Right ventricle myocardium superior (tissue), 1 donor: ENCODE results near the gene BTBD8. TPM values are rescaled to one million over a fixed set of nuclear protein-coding genes. Genes with fewer than 3 reads are reported as not detected.

Experiments used
- ATAC-seq: fragments of 200-7000 bp; cut with Tn5 transposase; one replicate; pipeline ENCODE4 v1.9.1; 2020; ENCODE audit warnings: mild to moderate bottlenecking; ENCODE audit not compliant: poor library complexity
- DNase-seq: peaks from one replicate; pipeline ENCODE4 v3.0.0-alpha.2; 2020
- intact Hi-C: fragments of 100-400 bp; cut with DNase I; formaldehyde crosslinking; loops from one replicate; pipeline ENCODE4 v1.11.2; 2022
- total RNA-seq: library from RNA; stranded (reverse); fragmentation: NEBNext Ultra II Directional; extraction: Animal tissue kit (Norgen Biotek cat#: 25700); gene quantifications from one replicate; pipeline ENCODE4 v1.2.1, GENCODE V29; 2021
- donor health status: DM: no; HTN: yes; CAD: no; lungs with severe emphysema.

The BTBD8 gene
- total RNA-seq, 1 donor from 2014 or later: 5.9 TPM

DNA sequence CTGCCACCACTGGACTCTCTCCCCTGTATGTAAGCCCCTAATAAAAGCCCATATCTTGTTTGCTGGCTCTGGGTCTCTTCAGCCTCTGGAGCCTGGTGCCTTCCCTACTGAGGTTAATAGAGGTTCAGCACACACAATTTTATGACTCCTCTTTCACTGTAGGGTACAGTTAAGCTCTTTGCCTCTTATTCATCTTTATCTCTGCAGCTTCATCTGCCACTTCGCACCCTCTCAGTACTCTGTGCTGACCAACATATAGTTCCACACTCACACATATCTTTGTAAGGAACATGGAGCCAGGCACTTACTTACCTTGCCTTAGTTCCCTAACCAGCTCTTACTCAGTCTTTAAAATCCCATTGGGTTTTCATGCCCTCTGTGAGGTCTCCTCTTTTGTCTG is 4.5 kb downstream of the BTBD8 start:
- no peak for DNase-seq
- no peak for ATAC-seq
- intact Hi-C loops: no loop called here

DNA sequence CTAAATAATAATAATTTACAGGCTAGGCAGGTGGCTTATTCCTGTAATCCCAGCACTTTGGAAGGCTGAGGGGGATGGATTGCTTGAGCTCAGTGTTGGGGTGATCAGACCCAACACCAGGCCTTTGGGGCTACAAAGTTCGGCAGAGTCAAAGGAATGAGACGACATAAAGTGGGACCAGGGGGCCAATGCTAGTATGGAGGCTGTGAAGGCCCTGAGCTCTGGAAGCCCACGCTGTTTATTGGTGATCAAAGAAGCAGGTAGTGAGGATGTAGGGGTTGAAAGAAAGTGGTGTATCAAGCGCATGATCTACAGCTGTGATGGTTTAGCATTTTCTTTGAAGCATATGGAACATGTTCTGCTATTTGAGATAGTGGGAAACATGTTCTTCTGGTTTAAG is 5.6 kb downstream of the BTBD8 start:
- ATAC-seq (no peak), DNase-seq (no peak)
- intact Hi-C loops: no loop called here

DNA sequence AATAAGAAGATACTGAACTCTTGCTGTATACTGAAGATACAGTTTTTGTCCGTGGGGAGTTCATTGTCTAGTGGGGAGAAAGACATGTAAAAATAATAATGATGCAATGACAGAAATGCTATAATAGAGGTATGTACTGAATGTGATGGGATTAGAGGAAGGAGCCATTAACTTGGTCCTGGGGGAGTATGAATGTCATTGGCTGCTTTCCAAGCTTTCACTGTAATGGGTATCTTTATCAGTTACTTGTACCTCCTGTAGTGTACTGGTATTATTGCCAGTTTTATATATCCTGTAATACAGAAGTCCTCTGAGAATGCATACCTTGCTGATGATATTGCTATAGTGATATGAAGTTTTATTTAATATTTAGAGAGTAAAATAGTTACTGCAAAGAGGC is 7.4 kb downstream of the BTBD8 start:
- ATAC-seq (no peak), DNase-seq (no peak)
- intact Hi-C loops: no loop called here

DNA sequence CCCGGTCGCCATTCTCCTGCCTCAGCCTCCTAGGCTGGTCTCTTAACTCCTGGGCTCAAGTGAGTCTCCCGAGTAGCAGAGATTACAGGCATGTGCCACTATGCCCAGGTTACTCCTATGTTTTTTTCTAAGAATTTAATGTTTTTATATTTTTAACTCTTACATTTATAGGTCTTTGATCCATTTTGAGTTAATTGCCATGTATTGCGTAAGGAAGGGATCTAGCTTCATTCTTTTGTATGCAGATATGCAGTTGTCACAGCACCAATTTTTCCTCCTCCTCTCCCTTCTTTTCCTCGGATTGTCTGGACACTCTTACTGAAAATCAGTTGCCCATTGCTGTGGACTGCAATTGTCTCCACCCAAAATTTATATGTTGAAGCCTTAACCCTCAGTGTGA is 11.5 kb downstream of the BTBD8 start:
- intact Hi-C loops: no loop called here
- ATAC-seq: no peak
- no peak for DNase-seq

DNA sequence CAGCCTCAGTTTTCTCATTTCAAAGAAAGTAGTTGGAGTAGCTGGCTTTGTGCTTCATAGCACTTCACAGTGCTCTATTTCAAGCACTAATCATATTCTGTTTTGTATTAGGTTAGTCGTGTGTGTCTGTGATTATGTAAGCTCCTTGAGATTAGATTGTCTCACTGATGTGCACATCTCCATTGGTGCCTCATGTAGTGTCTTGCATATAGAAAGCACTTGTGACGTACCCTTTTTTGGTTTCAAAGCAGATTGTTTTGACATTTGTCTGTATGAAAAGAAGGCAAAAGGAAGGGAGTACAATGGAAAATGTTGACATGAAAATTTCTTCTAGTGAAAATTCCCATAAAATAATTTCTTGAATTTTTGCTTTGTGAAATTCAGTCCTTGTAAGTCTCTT is 13.9 kb downstream of the BTBD8 start:
- intact Hi-C loops: no loop called here

DNA sequence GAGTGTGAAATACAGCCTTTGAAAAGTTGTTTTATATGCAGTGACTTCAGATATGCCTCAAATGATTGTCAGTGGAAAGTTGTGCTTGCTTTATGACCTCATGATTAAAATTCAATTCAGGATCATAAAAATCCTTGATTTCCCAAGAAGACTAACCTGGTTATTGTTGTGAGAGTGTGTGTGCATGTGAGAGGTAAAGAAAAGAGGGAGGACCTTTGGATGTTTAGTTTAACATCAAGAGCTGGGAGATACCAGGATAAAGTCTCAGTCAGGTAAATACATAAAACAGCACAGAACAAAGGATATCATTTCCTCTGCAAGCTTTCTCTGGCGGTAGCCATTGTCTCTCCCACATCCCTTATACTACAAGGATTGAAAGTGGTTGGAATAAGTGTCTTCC is 14.4 kb downstream of the BTBD8 start:
- DNase-seq (no peak), ATAC-seq (no peak)
- intact Hi-C loops: no loop called here

More for the DNA sequence above, 13.9 kb downstream of the BTBD8 start:
- DNase-seq (no peak), ATAC-seq (no peak)

DNA sequence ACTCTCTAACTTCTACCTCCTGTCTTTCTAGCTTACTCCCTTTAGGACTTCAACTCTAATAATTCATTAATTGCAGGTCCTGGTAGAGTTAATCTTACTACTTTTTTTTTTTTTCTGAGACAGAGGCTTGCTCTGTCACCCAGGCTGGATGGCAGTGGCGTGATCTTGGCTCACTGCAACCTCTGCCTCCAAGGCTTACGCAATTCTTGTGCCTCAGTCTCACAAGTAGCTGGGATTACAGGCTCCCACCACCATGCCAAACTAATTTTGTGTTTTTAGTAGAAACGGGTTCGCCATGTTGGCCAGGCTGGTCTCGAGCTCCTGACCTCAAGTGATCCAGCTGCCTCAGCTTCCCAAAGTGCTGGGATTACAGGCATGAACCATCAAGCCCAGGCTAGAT is 15.7 kb downstream of the BTBD8 start:
- no peak for ATAC-seq
- intact Hi-C loops: no loop called here
- DNase-seq: no peak

DNA sequence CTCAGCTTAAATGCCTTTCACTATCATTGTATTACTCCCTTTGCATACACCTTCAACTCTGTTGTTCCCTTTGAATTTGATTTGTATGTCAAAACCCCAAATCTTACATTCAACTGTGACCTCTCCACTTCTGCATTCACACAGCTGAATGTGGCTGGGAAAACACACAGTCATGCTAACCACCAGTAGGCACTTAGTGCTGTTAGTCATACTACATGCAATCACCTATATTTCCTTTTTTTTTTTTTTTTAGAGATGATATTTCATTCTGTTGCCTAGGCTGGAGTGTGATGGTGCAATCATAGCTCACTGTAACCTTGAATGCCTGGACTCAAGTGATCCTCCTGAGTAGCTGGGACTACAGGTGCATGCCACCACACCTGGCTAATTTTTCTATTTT is 16.2 kb downstream of the BTBD8 start:
- intact Hi-C loops: no loop called here
- ATAC-seq: no peak

DNA sequence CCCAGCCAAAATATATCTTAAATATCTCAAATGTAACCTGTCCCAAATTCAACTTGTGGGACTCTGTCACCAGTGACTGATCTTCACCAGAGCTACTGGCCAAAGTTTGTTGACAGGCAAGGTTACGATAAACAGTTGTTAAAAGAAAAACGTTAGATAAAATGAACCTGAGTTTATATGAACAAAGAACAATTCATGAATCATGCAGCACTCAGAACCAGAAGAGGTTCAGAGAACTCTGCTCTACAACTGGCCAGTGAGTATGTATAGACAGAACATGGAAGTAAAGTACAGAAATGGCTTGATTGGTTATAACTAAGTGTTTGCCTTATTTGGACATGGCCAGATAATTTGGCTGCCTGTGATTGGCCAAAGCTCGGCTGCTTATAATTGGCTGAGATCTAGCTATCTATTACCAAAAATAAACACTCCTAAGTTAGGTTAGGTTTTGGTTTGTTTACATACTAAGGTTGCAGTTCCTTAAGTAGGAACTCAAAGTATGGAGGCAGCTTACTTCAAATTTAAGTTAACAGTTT is 25.5 kb downstream of the BTBD8 start:
- ATAC-seq (no peak), DNase-seq (no peak)
- intact Hi-C loops: no loop called here

More for the DNA sequence above, 16.2 kb downstream of the BTBD8 start:
- DNase-seq: no peak

DNA sequence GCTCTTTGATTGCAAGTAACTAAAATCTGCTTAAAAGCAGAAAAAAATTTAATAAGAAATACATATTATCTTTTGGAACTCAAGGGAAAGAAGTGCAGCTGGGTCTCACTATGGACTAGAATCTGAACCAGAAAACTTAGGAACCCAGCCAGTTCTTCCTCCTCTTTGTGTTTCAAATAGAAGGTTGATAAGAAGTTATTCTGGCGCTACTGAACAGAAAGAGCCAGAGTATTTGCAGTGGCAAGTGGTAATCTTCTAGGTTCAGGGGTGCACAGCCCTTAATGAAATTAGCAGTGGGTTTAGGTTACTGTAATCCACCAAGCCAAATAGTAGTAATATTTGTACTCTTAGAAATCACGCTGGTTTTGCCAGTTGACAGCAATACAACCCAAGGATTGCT is 28.5 kb downstream of the BTBD8 start:
- intact Hi-C loops: no loop called here
- DNase-seq: no peak
- ATAC-seq: peak; percentile 76

DNA sequence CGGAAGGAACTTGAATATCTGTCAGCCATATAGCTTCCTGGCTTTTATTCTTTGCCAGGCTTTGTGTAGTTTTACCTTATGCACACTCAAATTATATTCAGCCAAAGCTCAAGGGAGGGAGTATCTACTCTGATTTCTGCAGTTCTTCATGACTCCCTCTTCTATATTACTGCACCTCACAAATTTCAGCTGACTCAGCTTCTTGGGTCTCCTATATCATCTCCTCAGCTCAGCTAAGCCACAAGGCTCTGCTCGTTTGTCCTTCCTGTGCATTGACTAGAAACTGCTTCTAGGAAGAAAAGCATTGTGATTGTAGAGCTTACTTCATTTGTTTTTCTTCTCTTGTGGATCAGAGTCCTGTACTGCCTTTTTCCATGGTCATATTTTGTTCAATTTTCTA is 37.4 kb downstream of the BTBD8 start:
- no peak for ATAC-seq
- intact Hi-C loops: no loop called here
- DNase-seq: no peak

DNA sequence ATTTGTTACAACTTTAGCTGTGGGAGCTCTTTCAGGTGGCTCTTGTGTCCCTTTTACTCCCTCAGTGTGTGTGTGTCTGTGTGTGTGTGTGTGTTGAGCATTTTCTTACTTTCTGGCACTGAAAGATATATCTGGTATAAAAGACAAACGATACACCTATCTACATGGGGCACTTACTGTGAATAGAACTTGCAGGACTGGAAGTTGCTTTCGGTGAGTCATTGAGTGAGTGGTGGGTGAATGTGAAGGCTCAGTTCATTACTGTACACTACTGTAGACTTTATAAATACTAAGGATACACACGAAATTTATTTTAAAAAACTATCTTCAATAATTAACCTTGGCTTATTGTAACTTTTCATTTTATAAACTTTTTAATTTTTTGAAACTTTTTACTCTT is 38.7 kb downstream of the BTBD8 start:
- DNase-seq (no peak), ATAC-seq (no peak)
- intact Hi-C loops: no loop called here

DNA sequence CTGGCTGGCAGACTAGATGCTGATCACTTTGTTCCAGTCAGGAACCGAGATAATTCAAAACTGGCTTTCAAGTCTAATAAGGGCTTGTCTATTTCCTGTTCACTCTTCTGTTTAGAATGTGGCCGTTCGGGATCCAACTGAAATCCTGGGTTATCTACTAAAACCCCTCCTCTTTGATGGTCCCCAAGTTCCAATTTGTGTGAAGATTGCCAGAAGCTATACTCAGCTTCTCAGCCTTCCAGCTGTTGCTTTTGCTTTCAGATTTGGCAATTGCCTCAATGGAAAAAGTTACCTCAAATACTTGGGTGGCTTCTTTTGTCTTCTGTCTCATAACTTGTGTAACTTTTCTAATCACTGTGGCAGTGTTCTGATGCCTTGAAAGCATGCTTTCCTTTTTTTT is 43.7 kb downstream of the BTBD8 start:
- intact Hi-C loops: no loop called here
- DNase-seq: no peak
- ATAC-seq: no peak

DNA sequence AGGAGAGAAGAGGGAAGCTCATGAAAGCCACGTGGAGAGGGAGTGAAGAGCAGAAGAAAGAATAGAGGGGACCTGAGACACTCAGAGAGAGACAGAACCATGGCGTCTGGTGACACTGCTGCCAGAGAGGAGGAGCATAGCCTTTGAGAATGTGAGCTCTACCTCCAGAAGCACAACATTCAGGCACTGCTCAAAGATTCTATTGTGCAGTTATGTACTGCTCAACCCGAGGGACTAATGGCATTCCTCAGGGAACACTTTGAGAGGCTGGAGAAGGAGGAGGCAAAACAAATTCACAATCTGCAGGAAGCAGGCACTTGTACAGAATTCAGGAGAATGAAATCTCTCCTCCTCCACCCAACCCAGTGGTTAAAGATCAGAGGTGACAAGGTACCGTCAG is 45.1 kb downstream of the BTBD8 start:
- intact Hi-C loops: no loop called here

DNA sequence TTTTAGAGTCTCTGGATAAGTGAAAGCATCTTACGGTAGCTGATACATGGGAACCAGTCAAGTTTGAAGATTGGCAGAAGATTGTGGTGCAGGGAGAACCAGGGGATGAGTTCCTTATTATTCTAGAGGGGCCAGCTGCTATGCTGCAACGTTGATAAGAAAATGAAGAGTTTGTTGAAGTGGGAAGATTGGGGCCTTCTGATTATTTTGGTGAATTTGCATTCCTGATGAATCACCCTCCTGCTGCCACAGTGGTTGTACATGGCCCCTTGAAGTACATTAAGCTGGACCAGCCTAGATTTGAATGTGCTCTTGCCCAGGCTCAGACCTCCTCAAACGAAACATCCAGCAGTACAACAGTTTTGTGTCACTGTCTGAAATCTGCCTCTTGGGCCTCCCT is 45.9 kb downstream of the BTBD8 start:
- DNase-seq (no peak), ATAC-seq (no peak)
- intact Hi-C loops: no loop called here

More for the DNA sequence above, 45.1 kb downstream of the BTBD8 start:
- ATAC-seq (no peak), DNase-seq (no peak)

DNA sequence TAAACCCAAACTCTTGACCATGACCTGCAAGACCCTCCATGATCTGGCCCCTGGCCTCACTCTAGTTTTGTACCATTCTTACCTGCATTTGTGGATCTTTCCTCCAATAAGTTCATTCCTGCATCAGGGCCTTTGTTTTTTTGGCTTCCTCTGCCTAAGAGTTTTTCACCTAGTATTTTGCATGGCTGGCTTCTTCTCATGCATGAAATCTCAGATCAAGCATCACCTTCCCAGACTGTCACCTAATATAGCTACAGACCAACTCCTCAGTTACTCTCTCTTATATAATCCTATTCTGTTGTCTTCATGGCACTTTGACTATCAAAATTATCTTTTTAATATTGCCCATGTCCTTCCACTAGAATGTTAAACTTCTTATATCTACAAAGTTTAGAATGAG is 54.2 kb downstream of the BTBD8 start:
- DNase-seq: no peak
- ATAC-seq: no peak
- intact Hi-C loops: no loop called here

DNA sequence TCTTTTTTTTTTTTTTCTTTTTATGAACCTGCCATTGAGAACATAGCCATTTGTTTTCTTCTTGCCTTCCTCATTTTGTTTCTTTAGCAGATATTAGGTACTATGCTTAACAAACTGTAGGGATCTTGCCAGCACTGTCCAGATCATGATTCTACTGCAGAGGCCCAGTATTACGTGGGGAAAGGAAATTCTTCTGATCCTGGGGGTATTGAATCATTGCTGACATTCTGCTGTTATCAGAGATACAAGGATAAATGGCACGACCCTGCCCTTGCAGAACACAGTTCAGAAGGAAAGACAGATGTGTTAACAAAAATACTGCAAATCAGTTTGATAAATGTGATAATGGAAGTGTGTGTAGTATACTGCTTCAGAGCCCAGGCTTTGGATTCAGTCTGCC is 56.2 kb downstream of the BTBD8 start:
- intact Hi-C loops: no loop called here
- no peak for DNase-seq
- no peak for ATAC-seq

DNA sequence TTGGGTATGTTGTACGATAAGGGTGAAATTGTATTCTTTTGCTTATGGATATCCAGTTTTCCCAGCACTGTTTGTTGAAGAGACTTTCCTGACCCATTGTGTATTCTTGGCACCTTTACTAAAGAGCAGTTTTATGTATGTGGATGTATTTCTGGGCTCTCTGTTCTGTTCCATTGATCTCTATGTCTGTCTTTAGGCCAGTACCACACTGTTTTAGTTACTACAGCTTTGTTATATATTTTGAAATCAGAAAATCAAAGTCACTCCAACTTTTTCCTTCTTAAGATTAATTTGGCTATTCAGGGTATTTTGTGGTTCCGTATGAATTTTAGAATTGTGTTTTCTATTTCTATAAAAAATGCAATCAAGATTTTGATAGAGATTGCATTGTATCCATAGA is 74.8 kb downstream of the BTBD8 start:
- no peak for ATAC-seq
- DNase-seq: no peak
- intact Hi-C loops: no loop called here

DNA sequence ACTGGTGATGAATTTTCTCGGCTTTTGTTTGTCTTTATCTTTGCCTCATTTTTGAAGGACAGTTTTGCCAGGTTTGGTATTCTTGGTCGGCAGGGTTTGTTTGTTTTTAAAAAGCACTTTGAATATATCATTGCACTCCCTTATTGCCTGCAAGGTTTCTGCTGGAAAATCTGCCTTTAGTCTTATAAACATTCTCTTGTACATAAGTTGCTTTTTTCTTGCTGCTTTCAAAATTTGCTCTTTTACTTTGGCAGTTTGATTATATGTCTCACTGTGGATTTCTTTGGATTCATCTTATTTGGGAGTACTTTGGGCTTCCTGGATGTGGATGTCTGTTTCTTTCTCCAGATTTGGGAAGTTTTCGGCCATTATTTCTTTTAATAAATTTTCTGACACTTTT is 79.4 kb downstream of the BTBD8 start:
- intact Hi-C loops: no loop called here
- DNase-seq (no peak), ATAC-seq (no peak)

DNA sequence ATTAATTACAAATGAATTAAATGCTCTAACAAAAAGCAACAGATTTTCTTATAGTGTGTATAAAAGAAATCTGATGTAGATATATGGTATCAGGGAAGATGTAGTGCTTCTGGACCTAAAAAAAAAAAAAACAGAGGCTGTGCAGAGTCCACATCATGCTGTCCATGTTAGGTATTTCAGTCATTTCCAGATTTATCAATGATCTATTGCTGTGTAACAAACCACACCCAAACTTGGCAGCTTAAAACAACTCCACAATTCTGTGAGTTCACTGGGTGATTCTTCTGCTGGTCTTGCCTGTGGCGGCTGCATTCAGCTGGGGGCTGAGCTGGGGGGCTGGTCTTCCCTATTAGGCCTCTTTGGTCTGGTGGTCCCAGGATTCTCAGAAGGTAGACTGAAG is 85.2 kb downstream of the BTBD8 start:
- DNase-seq: no peak
- no peak for ATAC-seq
- intact Hi-C loops: no loop called here

DNA sequence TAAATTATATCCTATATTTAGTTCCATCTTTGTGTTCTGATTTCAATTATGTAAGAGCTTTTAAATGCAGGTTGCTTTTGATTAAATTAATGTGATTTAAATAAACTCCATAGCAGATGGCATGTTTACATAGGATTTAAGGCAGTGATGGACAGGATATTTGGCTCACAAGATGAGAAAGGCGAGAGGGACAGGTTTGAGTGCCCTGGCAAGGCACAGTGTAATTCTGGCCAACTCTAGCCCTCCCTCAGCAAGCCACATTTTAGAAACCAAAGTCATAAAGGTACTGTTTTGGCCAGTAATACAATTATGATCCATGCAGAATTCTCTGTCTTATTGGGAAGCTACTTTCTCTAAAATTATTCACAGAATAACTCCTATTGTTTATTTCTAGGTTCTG is 87.0 kb downstream of the BTBD8 start:
- DNase-seq (no peak), ATAC-seq (no peak)
- intact Hi-C loops: no loop called here

DNA sequence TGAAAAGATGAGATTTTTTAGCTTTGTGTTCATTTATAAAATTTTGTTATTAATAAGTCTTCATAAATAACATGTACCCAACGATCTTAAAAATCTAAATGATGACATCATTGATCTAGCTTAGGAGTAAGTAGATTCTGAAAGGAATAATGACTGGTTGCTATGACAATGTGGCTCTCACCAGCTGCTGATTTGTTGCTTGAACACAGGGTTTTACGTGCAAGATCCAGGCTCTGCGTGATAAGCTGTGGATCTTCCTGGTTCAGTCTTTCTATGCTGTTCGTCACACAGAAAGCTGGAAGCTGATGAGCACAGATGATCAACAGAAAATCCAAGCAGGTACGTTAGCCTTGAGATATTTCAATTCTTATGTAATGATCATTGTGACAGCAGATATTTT is 88.5 kb downstream of the BTBD8 start:
- DNase-seq: no peak
- no peak for ATAC-seq
- intact Hi-C loops: no loop called here
